Glomerular visceral epithelial cell (primary cell): ENCODE measurements around the gene GTPBP4.
"Not testable (repeated sequence)": the region's sequence is repeated elsewhere in the genome, so short reads cannot be mapped to it uniquely, and the experiment has no call there.

Experiments
- DNase-seq: peaks from one replicate; pipeline ENCODE4 v3.0.0-alpha.2; 2016; ENCODE audit errors: extremely low spot score

GTPBP4 gene

DNA sequence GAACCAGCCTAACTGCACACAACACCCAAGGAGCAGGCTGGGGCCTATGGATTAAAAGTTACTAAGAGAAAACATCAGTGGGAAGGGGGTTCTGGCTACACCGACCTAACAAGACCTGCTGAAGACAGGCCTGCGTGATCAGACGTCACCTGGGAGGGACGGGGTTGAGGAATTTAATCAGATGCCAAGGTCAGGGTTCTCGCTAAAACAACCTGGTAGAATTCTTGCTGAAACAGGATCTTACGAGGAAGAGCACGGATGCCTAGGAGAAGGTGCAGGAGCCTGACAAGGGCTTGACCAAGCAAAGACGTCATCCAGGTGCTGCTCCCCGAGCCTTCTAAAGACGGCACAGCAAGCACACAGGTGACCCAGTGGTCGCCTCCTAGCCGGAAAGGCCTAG, 35.9 kb downstream of the GTPBP4 start:
- no peak for DNase-seq

DNA sequence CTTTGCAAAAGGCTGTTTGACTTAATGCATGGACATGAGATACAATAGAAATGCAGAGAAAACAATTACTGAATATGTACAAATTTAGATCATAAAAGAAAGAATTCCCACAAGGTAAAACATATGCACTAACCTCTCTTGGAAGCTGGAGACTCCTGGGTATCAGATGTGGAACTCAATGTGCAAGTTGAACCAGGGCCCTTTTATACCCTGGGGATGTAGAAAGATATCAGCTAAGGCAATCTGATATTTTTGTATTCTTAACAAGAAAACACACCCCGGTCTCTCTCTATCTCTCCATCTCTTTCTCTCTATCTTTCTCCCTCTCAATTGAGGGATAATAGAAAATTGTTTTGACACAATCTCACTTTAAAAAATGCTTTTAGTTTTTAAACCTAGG, 37.4 kb downstream of the GTPBP4 start, which contains the start of gene IDI2:
Gene IDI2 (minus strand): TSS at position 177 of the 400 bp plus-strand sequence. CDS start 1,136 bp downstream, outside the sequence.
- no peak for DNase-seq

DNA sequence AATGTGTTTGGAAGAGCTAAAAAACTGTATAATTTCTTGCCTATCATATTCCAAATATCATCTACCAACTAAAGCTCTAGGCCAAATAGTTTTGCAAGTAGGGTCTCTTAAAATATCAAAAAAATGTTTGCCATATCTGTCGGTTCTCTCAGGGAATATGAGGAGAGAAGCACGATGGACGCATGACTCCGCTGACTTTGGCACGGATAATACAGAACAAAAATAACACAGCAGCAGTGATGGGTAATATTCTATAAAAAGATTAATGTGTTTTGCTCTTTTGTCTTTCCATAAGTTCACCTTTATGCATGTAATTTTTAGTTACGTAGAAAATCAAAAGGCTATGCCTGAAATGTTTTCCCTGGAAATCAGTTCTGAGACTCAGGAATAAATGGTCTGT, 38.3 kb downstream of the GTPBP4 start:
- no peak for DNase-seq

DNA sequence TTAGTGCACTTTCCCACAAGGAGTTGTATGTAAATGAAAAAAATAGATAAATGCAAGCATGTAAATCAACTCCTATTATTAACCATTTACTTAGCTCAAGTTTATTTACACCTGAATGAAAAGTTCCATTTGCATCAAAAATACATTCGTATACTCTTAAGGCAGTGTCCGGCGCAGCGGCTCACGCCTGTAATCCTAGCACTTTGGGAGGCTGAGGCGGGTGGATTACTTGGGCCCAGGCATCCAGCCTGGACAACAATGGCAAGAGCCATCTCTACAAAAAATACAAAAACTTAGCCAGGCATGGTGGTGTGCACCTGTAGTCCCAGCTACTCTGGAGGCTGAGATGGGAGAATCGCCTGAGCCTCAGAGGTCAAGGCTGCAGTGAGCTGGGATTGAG, 41.6 kb downstream of the GTPBP4 start:
- DNase-seq: no peak

DNA sequence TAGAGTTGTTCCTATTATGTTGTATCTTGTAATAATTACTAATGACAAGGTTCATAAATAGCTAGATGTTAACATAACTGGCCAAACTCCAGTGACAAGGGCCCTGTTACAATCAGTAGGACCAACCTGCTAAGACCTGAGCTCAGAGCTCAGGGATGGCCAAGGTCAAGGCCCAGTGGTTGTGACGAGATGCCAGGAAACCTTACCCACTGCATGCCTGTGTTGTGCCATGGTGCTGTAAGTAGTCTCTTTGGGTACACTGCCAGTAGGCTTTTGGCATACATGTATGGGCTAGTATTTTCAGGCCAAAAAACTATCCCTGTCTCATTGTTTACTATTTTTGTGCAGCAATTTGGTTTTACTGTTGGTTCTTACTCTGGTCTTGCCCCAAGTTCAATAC, 45.4 kb downstream of the GTPBP4 start:
- DNase-seq: no peak

DNA sequence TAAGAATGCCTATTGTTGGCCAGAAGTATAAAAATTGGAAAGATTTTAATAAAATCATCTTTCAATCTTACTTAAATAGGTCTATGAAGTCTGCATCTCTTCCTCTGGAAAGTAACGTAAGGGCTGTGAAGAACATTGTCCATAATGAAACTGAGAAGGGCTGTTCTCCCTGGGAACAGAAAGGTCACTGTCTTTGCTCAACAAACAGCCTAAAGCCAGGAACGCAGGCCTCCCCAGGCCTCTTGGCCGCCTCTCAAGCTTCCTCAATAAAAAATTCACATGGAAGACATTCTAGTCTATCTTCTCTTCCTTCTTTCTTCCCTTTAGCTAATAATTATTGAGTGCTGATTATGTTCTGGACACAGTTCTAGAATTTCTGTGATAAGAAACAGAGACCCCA, 46.5 kb downstream of the GTPBP4 start:
- DNase-seq: no peak

DNA sequence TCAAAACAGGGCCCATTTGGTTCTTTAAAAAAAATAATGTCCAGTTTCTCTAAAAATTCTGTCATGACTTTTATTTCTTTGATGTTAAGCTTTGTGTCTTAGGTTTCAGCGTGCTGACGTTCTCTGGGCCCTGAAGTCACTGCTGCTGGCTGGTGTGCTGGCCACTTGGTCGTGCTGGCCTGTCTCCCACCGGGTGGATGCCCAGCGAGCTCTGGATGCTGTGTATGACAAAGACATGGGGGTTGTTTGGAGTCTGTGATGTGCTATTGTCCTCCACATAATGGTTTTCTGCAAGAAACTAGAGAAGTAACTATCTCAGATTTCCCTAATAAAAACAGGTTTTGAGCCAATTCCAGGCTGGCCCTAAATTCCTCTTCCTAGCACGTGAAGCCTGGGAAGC, 47.0 kb downstream of the GTPBP4 start:
- no peak for DNase-seq

DNA sequence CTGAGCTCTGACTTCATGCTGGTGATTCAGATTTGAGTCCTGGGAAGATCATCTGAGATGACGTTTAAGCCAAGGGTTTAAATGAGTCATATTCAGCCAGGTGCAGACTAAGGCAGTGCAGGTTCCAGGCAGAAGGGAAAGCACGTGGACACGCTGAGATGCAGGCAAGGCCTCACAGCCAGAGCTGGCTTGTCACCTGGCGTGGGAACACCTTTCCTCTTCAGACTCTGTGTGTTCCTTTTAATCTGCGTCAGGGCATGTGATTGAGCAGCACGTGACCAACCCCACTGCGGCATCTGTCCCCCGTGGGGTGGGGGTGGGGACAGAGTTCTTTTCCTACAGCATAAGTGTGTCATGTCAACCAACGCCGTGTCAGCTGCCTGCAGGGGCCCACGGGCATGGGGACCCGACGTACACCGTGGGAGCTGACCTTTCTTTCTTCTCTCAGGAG, 48.1 kb downstream of the GTPBP4 start:
- DNase-seq: peak; percentile 79

DNA sequence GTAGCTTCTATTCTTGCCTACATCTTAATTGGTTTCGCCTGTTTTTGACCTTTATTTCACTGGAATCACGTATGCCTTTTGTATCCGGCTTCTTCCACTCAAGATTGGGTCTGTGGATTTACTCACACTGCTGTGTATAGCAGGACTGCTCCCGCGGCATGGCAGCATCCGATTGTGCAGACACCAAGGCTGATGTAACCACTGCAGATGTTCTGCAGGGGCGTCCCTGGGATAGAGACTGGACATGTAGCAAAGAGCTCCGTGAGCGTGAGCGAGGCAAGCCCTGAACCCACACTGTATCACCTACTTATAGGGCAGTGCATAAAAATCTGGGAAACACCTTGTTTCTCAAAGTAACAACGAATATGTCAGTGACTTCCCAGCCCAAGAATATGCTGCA, 48.9 kb downstream of the GTPBP4 start:
- DNase-seq: no peak

DNA sequence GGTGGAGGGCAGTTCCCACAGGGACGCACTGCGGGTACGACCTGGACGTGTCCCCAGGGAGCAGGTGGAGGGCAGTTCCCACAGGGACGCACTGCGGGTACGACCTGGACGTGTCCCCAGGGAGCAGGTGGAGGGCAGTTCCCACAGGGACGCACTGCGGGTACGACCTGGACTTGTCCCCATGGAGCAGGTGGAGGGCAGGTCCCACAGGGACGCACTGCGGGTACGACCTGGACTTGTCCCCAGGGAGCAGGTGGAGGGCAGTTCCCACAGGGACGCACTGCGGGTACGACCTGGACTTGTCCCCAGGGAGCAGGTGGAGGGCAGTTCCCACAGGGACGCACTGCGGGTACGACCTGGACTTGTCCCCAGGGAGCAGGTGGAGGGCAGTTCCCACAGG, 50.5 kb downstream of the GTPBP4 start:
- not testable (repeated sequence) for DNase-seq

DNA sequence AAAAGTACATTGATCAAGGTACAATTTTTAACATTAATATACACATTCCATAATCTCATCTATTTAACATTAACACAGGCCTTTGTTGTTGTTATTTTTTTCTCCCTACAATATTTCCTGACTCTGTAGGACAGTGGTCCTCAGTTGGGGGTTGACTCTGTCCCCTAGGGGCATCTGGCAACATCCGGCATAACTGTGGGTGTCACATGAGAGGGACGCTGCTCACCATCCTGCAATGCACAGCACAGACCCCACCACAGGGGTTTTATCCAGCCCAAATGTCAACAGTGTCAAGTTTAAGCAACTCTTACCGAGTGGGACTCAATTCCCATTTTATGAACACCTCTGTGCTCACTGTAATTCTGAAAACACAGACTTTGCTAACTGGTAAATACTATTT, 51.9 kb downstream of the GTPBP4 start:
- DNase-seq: no peak

DNA sequence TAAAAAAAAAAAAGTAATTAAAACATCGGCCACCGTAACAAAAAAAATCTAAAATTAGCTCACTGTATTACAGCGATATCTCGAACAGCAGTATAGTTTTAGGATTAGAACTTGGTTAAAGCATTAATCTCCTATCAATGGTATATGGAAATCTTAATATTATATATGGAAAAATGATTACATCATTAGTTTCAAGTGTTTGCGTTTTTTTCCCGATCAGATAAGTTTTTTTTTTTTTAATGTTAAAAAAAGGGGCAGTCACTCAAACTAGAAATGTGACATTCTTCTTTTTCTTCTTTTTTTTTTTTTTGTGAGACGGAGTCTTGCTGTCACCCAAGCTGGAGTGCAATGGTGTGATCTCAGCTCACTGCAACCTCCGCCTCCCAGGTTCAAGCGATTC, 53.3 kb downstream of the GTPBP4 start:
- DNase-seq: no peak

DNA sequence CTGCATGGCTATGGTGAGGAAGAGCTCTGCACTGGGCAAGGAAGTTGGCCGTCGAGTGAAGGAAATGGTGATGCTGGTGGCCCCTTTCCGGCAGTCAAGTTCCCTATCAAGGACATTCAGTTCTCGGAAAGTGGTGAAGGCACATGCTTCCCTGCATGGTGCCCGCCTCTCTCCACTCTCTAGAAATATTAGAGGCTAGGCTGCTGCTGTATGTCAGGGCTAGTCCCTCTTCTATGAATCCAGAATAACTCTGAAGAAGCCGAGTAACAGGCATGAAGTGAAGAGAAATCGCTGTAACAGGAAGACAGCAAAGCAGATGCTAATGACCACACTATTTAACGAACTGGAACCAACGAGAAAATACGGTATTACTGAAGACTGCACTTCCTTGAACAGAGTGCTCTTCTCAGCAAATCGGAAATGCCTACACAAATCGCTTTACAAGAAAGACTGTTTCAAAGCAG, 55.3 kb downstream of the GTPBP4 start:
- no peak for DNase-seq

DNA sequence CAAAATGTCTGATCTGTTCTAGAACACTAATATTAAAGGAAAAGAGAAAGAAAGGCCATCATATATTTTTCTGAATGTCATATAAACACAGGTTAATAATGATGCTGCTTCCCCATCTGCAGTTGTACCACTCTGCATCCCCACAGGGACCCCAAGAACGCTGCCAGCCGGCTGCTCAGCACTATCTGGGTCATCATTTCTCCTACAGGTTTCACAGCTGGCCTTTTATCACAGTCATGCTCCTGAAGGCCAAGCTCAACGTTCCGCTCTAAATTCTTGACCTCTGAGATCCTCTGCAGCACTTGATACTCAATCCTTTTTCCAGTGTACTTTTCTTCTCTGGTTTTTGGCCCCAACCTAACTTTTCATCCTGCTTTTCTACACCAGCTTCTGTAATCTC, 55.9 kb downstream of the GTPBP4 start:
- DNase-seq: no peak

DNA sequence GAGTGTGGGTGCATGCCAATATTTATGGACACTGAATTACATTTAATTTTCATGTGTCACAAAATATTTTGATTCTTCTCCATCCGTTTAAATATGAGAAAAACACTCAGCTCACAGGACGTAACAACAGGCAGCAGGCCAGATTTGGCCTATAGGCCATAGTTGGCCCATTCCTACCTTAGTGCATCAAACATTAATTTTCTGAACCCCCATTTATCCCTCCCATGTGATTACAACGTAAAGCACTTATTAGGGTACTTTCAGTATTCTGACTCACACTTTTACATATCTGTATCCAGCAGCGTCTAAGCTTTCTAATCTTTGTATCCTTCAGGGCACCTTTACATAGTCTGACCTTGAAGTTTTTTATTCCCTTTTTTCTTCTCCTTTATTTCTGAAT, 56.7 kb downstream of the GTPBP4 start:
- DNase-seq: no peak

DNA sequence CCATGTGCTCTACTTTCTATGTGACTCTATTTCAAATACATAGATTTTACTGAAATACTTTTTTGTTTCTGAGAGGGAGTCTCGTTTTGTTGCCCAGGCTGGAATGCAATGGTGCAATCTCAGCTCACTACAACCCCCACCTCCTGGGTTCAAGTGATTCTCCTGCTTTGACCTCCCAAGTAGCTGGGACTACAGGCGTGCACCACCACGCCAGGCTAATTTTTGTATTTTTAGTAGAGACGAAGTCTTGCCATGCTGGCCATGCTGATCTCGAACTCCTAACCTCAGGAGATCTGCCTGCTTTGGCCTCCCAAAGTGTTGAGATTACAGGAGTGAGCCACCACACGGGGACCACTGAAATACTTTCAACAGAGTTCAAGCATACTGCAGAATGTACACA, 57.2 kb downstream of the GTPBP4 start:
- DNase-seq: no peak

DNA sequence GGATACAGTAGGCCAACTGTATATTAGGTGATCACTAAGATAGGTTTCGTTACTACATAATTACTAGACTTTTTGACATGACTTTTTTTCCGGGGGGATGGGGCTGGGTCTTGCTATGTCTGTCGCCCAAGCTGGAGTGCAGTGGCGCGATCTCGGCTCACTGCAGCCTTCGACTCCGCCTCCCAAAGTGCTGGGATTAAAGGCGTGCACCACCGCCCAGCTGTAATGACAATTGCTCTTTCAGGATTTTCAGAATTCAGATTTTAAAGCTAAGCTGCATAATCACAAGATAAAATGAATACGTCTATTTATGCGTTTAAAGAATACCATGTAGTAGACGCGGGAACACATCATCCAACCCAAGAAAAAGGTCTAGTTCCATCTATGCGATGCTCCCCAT, 59.7 kb downstream of the GTPBP4 start:
- DNase-seq: no peak

DNA sequence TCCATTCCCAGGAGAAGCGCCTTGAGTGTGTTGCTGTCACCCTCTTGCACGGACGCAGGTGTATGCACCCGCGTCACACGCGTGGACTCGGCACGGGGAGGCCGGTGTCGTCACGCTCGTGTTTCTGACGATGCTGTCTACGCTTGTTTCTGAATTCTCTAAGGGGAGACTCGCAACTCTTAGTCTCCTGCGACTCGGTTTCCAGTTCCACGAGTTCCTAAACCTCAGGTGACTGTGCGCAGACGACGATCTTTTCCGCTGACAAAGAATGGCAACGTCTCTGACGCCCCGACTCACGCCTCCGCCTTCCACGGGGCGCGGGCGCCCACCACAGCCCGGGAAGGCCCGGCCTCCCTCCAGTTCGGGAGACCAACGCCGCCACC, 60.1 kb downstream of the GTPBP4 start:
- DNase-seq: no peak

DNA sequence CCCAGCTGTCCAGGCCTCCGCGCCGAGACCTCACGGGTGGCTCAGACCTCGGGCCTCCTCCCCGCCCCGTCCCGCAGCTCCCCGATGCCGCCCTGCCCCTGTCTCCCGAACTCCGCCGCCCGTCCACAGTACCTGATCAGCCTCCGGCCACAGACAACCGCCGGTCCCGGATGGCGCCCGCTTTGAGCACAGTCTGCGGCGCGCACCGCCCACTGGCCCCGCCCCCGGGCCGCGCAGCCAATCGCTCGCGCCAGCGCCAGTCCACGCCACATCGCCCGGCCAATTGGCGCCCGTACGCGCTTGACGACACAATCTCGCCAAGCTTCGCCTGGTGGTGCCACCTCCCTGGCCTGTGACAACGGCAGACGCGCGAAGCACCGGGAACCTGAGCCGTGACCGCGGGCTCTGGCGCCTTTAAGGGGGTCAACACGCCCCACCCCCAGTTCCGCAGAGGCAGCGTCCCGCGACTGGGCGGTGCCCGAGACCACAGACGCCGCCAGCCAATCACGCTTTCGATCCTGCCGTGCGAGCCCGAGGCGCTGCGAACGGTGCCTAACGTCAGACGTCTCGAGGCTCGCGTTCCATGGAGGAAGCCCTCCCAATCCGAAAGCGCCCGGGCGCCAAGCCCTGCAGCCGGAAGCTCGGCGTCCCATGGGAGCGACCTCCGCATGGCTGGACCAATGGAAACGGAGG, 60.6 kb downstream of the GTPBP4 start, which contains the start of gene IDI1:
Gene IDI1 (minus strand): TSS at position 388 of the 693 bp plus-strand sequence. CDS start 116 bp downstream, at position 272.
- peak; percentile 99 for DNase-seq

DNA sequence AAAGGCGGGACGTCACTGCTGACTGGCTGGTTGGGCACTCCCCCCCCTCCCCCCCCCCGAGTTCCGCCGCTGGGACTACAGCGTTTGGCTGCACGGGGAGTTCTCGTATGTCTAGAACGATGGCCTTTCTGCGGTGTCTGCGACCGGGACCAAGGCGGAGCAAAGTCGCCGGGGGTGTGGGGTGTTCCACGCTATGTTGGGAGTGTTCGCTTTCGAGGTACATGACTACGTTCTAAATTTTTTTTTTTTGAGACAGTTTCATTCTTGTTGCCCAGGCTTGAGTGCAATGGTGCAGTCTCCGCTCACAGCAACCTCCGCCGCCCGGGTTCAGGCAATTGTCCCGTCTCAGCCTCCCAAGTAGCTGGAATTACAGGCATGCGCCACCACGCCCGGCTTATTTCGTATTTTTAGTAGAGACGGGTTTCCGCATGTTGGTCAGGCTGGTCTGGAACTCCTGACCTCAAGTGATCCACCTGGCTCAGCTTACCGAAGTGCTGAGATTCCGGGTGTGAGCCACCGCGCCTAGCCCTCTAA, 61.3 kb downstream of the GTPBP4 start:
- DNase-seq: no peak

DNA sequence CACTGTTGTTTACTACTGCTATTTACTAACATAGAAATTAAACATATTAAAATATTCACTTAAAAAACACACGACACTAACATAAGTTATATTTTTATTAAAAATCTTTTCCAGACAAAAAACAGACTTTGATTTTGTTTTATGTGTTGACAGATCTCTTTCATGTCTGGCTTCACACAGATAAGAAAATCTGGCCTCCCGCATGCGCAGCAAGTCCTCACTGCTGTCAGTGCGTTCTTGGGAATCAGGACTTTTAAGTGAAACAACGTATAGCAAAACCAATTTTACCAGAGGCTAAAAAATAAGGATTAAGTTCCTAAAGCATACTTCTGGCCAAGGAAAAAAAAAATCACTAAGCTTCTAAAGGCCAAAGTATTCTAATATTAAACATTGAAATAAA, 61.9 kb downstream of the GTPBP4 start:
- DNase-seq: no peak

DNA sequence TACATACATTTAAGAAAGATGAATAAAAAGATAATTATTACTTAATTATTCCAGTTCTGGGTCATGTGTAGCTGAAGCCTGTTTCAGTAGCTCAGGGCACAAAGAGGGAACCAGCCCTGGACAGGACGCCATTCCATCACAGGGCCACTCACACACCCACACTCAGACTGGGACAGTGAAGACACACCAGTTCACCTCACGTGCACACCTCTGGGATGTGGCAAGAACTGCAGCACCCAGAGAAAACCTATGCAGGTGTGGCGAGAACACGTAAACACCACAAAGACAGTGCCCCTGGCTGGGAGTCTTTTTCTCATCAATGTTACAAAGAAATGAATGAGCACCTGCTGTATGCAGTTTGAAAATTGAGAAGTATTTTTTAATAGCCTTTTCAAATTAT, 62.3 kb downstream of the GTPBP4 start:
- no peak for DNase-seq

DNA sequence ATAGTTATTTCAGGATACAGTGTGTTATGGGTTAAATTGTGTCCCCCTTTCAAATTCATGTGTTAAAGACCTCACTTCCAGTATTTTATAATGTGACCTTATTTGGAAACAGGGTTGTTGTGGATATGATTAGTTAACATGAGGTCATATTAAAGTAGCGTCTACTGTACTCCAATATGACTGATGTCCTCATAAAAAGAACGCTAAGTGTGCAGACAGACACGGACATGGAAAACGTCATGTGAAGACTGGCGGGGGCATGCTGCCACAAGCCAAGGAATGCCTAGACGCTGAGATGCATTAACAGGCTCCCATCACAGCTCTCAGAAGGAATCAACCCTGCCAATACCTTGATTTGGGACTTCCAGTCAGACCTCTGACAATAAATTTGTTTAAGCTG, 66.5 kb downstream of the GTPBP4 start:
- no peak for DNase-seq
